Osteocyte (in vitro differentiated cells): Measurements from ENCODE around the gene TSR3. TPM values are rescaled to one million over a fixed set of nuclear protein-coding genes. Genes with fewer than 3 reads are reported as not detected.
"Not testable (repeated sequence)": the region's sequence is repeated elsewhere in the genome, so short reads cannot be mapped to it uniquely, and the experiment has no call there.

Source experiments
- DNase-seq: peaks from one replicate; pipeline ENCODE4 v3.0.0; 2021; ENCODE audit warnings: mixed read lengths; ENCODE audit not compliant: unreplicated experiment; ENCODE audit errors: extremely low spot score
- H3K27ac Mint-ChIP-seq: one replicate; pipeline ENCODE4 v1.8.0; 2021; ENCODE audit warnings: mild to moderate bottlenecking, mixed read lengths; ENCODE audit not compliant: unreplicated experiment
- H3K27me3 Mint-ChIP-seq: one replicate; pipeline ENCODE4 v1.8.0; 2021; ENCODE audit warnings: mixed read lengths; ENCODE audit not compliant: unreplicated experiment
- H3K36me3 Mint-ChIP-seq: one replicate; pipeline ENCODE4 v1.8.0; 2021; ENCODE audit warnings: mixed read lengths; ENCODE audit not compliant: unreplicated experiment
- H3K4me1 Mint-ChIP-seq: one replicate; pipeline ENCODE4 v1.8.0; 2021; ENCODE audit warnings: mixed read lengths; ENCODE audit not compliant: unreplicated experiment
- H3K4me3 Mint-ChIP-seq: one replicate; pipeline ENCODE4 v1.8.0; 2021; ENCODE audit warnings: mild to moderate bottlenecking, moderate library complexity, mixed read lengths; ENCODE audit not compliant: unreplicated experiment
- H3K9me3 Mint-ChIP-seq: one replicate; pipeline ENCODE4 v1.8.0; 2021; ENCODE audit warnings: mixed read lengths; ENCODE audit not compliant: unreplicated experiment
- CTCF ChIP-seq: fragments of 200-600 bp; sonication (generic); IDR thresholded peaks from 2 replicates; pipeline ENCODE4 v1.5.0; 2021; ENCODE audit warnings: antibody characterized with exemption, mild to moderate bottlenecking, moderate library complexity
- total RNA-seq: library from RNA; stranded (reverse); gene quantifications from 2 replicates; pipeline ENCODE4 v1.2.1, GENCODE V29; 2021

TSR3 gene
- total RNA-seq, 1 donor from 2014 or later: 58.0 TPM

- DNase-seq: no peak
- no peak for TF ChIP-seq CTCF
- H3K27me3 Mint-ChIP-seq: peaks cover 34% of the 10 kb centered on the region
- no peaks in the 10 kb centered on the region for H3K9me3 Mint-ChIP-seq
- H3K4me1 Mint-ChIP-seq: peaks cover 11% of the 10 kb centered on the region
- H3K36me3 Mint-ChIP-seq: no peaks in the 10 kb centered on the region
- peak overlapping the region; percentile 32 for H3K4me3 Mint-ChIP-seq
- H3K27ac Mint-ChIP-seq: no peak overlapping the region
Observed at GRCh38 chr16:1331712-1332617, 19.7 kb downstream of the TSR3 start.

- H3K36me3 Mint-ChIP-seq: no peaks in the 10 kb centered on the region
- H3K4me3 Mint-ChIP-seq: no peak overlapping the region
- no peak for TF ChIP-seq CTCF
- peaks cover 11% of the 10 kb centered on the region for H3K4me1 Mint-ChIP-seq
- peaks cover 30% of the 10 kb centered on the region for H3K27me3 Mint-ChIP-seq
- no peak overlapping the region for H3K27ac Mint-ChIP-seq
- no peaks in the 10 kb centered on the region for H3K9me3 Mint-ChIP-seq
- no peak for DNase-seq
Observed at GRCh38 chr16:1330931-1331711, 20.6 kb downstream of the TSR3 start.

GRCh38 chr16:1330260-1330914, 21.3 kb downstream of the TSR3 start:
- TF ChIP-seq CTCF: peak; percentile 43

GRCh38 chr16:1328961-1329360, 22.7 kb downstream of the TSR3 start:
- H3K4me1 Mint-ChIP-seq: peaks cover 11% of the 10 kb centered on the region
- H3K27me3 Mint-ChIP-seq: peaks cover 15% of the 10 kb centered on the region
- H3K27ac Mint-ChIP-seq, DNase-seq, H3K36me3 Mint-ChIP-seq, H3K9me3 Mint-ChIP-seq, H3K4me3 Mint-ChIP-seq: not testable (repeated sequence)

More at GRCh38 chr16:1330260-1330914, 21.3 kb downstream of the TSR3 start:
- Mint-ChIP-seq H3K27me3 (peaks cover 23% of the 10 kb centered on the region), H3K4me1 (peaks cover 11% of the 10 kb centered on the region), H3K36me3 (peaks cover under 1% of the 10 kb centered on the region), H3K9me3 (no peaks in the 10 kb centered on the region), H3K27ac (no peak overlapping the region), H3K4me3 (no peak overlapping the region)
- DNase-seq: no peak

- DNase-seq, H3K36me3 Mint-ChIP-seq, H3K4me3 Mint-ChIP-seq, H3K9me3 Mint-ChIP-seq, H3K27ac Mint-ChIP-seq: not testable (repeated sequence)
- H3K4me1 Mint-ChIP-seq: peaks cover 11% of the 10 kb centered on the region
- H3K27me3 Mint-ChIP-seq: peaks cover 15% of the 10 kb centered on the region
Observed at GRCh38 chr16:1328136-1328535, 23.5 kb downstream of the TSR3 start.
